ENCODE results near the gene MLLT6.

MLLT6 gene

DNA sequence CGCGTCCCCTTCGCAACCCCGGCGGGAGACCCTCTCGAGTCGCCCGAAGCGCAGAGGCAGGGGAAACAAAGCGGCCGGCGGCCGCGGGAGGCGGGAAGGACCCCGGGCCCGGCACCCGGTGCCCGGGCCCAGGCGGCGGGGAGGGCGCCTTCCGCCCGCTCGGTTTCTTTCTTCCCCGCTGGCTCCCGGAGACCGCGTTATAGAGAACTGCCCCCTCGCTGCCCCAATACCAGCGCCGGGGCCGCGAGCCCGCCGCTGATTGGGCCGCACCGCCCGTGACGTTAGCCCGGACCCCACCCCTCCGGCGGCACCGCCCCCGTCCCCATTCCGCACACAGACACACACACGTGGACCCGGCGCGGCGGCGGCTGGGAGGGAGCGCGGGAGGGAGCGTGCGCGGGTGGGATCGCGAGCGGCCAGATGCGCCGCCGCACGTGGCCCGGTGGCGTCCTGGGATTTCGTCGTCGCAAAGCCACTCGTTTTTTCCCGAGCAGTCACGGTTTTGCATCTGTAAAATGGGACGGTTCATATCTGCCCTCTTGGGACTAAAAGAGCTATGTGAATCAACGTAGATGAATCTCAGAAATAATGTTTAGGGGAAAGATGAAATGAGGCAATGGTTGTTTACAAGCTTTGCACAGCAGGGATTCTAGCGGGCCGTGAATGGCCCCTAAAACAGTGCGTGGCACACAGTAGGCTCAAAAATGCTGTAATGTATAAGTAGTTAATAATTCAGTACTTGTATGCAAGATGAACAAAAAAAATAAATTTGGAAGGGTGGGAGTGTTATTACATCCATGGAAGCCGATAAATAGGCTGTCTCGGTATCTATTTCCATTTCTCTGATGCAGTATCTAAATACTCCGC, 30.1 kb upstream of the MLLT6 start, which contains the start of gene EPOP:
Gene EPOP (minus strand): TSS at position 209 of the 867 bp plus-strand sequence. CDS start 462 bp downstream, outside the sequence.
- peak within 1 kb of the TSS; percentile 87 for H3K4me2 ChIP-seq (ENCODE audit: low read depth, low read length, poor library complexity, severe bottlenecking)
- TF ChIP-seq, protein P1, sequence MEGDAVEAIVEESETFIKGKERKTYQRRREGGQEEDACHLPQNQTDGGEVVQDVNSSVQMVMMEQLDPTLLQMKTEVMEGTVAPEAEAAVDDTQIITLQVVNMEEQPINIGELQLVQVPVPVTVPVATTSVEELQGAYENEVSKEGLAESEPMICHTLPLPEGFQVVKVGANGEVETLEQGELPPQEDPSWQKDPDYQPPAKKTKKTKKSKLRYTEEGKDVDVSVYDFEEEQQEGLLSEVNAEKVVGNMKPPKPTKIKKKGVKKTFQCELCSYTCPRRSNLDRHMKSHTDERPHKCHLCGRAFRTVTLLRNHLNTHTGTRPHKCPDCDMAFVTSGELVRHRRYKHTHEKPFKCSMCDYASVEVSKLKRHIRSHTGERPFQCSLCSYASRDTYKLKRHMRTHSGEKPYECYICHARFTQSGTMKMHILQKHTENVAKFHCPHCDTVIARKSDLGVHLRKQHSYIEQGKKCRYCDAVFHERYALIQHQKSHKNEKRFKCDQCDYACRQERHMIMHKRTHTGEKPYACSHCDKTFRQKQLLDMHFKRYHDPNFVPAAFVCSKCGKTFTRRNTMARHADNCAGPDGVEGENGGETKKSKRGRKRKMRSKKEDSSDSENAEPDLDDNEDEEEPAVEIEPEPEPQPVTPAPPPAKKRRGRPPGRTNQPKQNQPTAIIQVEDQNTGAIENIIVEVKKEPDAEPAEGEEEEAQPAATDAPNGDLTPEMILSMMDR (conservative IDR thresholded peaks at IDR 0.05; ENCODE audit: low read length): no peak
- no peak for TF ChIP-seq EZH2phosphoT487 (IDR thresholded peaks at IDR 0.05; ENCODE audit: borderline replicate concordance)
- H3K9me2 ChIP-seq (replicated peaks; ENCODE audit: low read depth, low read length): no peaks in the 10 kb centered on the region
- H3K27me3 ChIP-seq (ENCODE audit: insufficient read depth, low read length, poor library complexity, severe bottlenecking): no peaks in the 10 kb centered on the region
- no peaks in the 10 kb centered on the region for H3K9me3 ChIP-seq (ENCODE audit: insufficient read depth, low read depth, low read length)
- H3K4me1 ChIP-seq (ENCODE audit: insufficient read depth, low read length, poor library complexity, severe bottlenecking): peaks cover 14% of the 10 kb centered on the region
- peak within 1 kb of the TSS; percentile 86 for H2AFZ ChIP-seq (ENCODE audit: low read length)
- H3K36me3 ChIP-seq (ENCODE audit: insufficient read depth, low read length): no peaks in the 10 kb centered on the region
- peak within 1 kb of the TSS; percentile 91 for H3K4me3 ChIP-seq (ENCODE audit: low read length, poor library complexity, severe bottlenecking)
- H3K79me2 ChIP-seq (ENCODE audit: insufficient read depth, low read length): peaks cover 11% of the 10 kb centered on the region; the same call in 1 of the 2 replicates
- peak within 1 kb of the TSS; percentile 84 for H3K9ac ChIP-seq (ENCODE audit: low read depth, low read length, poor library complexity, severe bottlenecking)
- no peaks in the 10 kb centered on the region for H3F3A ChIP-seq (ENCODE audit: low read depth)
- H4K20me1 ChIP-seq (ENCODE audit: insufficient read depth, low read length, poor library complexity, severe bottlenecking): peaks cover 9% of the 10 kb centered on the region

DNA sequence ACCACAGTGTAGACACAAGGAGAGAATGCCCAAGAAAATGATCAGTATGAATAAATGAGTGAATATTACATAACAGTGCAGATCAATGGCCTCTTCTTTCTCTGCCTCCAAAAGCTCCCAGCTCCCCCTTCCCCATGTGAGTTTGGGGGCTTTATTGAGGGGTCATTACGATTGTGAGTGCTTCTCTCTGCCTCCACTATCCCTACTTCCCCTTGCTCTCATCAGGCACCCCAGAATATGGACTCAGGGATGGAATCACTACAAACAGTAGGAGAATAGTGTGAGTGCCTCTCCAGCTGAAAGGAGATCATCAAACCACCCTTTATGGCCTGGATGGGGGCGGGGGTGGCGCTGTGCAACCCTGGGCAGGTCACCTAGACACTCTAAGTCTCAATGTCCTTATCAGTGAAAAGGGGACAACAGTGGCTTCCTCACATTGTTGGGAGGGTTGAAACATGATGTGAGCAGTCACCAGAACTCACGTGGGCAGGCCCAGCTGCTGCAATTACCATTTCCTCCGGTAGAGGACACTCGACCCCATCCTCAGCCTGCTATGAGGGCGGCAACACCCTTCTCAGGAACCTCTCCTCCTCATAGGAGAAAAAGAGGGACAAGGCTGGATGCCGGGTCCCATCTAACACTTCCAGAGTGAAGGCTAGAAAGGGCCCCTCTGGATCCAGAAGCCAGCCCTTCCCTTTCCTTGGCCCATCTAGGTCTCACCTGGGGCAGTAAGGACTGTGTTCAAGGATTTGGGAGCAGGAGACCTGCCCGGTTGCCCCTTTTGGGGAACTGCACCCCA, 28.2 kb upstream of the MLLT6 start:
- Histone ChIP-seq H3K9me2 (replicated peaks; ENCODE audit: low read depth, low read length) (no peaks in the 10 kb centered on the region), H3K27me3 (ENCODE audit: insufficient read depth, low read length, poor library complexity, severe bottlenecking) (no peaks in the 10 kb centered on the region), H3K36me3 (ENCODE audit: insufficient read depth, low read length) (no peaks in the 10 kb centered on the region), H3K4me1 (ENCODE audit: insufficient read depth, low read length, poor library complexity, severe bottlenecking) (peaks cover 14% of the 10 kb centered on the region), H3K9ac (ENCODE audit: low read depth, low read length, poor library complexity, severe bottlenecking) (no peak overlapping the region), H3K4me2 (ENCODE audit: low read depth, low read length, poor library complexity, severe bottlenecking) (peak overlapping the region; percentile 0), H3K79me2 (ENCODE audit: insufficient read depth, low read length) (peaks cover 11% of the 10 kb centered on the region; the same call in 1 of the 2 replicates), H3K4me3 (ENCODE audit: low read length, poor library complexity, severe bottlenecking) (no peak overlapping the region), H2AFZ (ENCODE audit: low read length) (peak overlapping the region; percentile 49), H3F3A (ENCODE audit: low read depth) (no peaks in the 10 kb centered on the region), H3K9me3 (ENCODE audit: insufficient read depth, low read depth, low read length) (no peaks in the 10 kb centered on the region), H4K20me1 (ENCODE audit: insufficient read depth, low read length, poor library complexity, severe bottlenecking) (peaks cover 7% of the 10 kb centered on the region)
- TF ChIP-seq EZH2phosphoT487 (IDR thresholded peaks at IDR 0.05; ENCODE audit: borderline replicate concordance): no peak
- TF ChIP-seq, protein P1 (conservative IDR thresholded peaks at IDR 0.05; ENCODE audit: low read length): peak; percentile 98

DNA sequence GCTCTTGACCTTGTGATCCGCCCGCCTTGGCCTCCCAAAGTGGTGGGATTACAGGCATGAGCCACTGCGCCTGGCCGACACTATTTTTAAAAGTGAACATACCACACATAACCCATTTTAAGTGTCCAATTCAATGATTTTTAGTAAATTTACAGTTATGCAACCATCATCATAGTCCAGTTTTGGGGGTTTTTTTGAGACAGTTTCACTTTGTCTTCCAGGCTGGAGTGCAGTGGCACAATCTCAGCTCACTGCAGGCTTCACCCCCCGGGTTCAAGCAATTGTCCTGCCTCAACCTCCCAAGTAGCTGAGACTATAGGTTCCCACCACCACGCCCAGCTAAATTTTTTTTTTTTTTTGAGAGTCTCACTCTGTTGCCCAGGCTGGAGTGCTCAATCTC, 27.3 kb upstream of the MLLT6 start:
- no peak for TF ChIP-seq EZH2phosphoT487 (IDR thresholded peaks at IDR 0.05; ENCODE audit: borderline replicate concordance)
- TF ChIP-seq, protein P1 (conservative IDR thresholded peaks at IDR 0.05; ENCODE audit: low read length): no peak
- no peaks in the 10 kb centered on the region for H4K20me1 ChIP-seq (ENCODE audit: insufficient read depth, low read length, poor library complexity, severe bottlenecking)
- no peak overlapping the region for H3K4me3 ChIP-seq (ENCODE audit: low read length, poor library complexity, severe bottlenecking)
- H2AFZ ChIP-seq (ENCODE audit: low read length): no peak overlapping the region
- H3F3A ChIP-seq (ENCODE audit: low read depth): no peaks in the 10 kb centered on the region
- peaks cover 7% of the 10 kb centered on the region for H3K4me1 ChIP-seq (ENCODE audit: insufficient read depth, low read length, poor library complexity, severe bottlenecking)
- no peaks in the 10 kb centered on the region for H3K27me3 ChIP-seq (ENCODE audit: insufficient read depth, low read length, poor library complexity, severe bottlenecking)
- H3K79me2 ChIP-seq (ENCODE audit: insufficient read depth, low read length): peaks cover 11% of the 10 kb centered on the region; the same call in 1 of the 2 replicates
- no peak overlapping the region for H3K4me2 ChIP-seq (ENCODE audit: low read depth, low read length, poor library complexity, severe bottlenecking)
- H3K36me3 ChIP-seq (ENCODE audit: insufficient read depth, low read length): no peaks in the 10 kb centered on the region
- H3K9me2 ChIP-seq (replicated peaks; ENCODE audit: low read depth, low read length): no peaks in the 10 kb centered on the region
- no peaks in the 10 kb centered on the region for H3K9me3 ChIP-seq (ENCODE audit: insufficient read depth, low read depth, low read length)
- H3K9ac ChIP-seq (ENCODE audit: low read depth, low read length, poor library complexity, severe bottlenecking): no peak overlapping the region

Data from Loucy (cell line).